ENCODE measurements around the gene PRKN.

DNA sequence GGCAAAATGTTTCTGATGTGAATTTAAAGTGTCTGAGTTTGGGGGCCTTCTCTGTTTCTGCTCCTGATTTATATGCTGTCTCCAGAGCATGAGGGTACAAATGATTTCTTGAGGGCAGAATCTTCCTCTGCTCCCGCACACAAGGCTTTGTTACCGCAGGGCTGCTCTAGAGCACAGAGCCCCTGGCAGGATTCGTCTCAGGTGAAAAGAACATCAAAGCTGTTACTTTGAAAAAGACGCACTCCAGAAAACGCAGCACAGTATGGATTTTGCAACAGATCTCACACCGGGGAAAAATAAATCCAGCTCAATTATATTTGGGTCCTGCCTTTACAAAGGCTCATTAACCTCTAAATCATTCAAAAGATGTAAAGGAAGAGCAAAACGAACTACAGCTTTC is 577.3 kb downstream of the PRKN start:
- TF ChIP-seq SP1 (IDR thresholded peaks at IDR 0.05) (no peak), ELF4 (IDR thresholded peaks at IDR 0.05) (no peak), ARNT (IDR thresholded peaks at IDR 0.05) (no peak), FOXM1 (IDR thresholded peaks at IDR 0.05; ENCODE audit: borderline replicate concordance) (no peak), BHLHE40 (IDR thresholded peaks at IDR 0.05; ENCODE audit: borderline replicate concordance) (no peak), SUZ12 (IDR thresholded peaks at IDR 0.05) (no peak), FOXA1 (IDR thresholded peaks at IDR 0.05) (no peak), NFRKB (IDR thresholded peaks at IDR 0.05) (no peak), L3MBTL2 (conservative IDR thresholded peaks at IDR 0.05) (no peak), ZNF384 (IDR thresholded peaks at IDR 0.05) (no peak), HDGF (IDR thresholded peaks at IDR 0.05; ENCODE audit: borderline replicate concordance) (no peak)
- TF ChIP-seq, protein P1, sequence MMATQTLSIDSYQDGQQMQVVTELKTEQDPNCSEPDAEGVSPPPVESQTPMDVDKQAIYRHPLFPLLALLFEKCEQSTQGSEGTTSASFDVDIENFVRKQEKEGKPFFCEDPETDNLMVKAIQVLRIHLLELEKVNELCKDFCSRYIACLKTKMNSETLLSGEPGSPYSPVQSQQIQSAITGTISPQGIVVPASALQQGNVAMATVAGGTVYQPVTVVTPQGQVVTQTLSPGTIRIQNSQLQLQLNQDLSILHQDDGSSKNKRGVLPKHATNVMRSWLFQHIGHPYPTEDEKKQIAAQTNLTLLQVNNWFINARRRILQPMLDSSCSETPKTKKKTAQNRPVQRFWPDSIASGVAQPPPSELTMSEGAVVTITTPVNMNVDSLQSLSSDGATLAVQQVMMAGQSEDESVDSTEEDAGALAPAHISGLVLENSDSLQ (IDR thresholded peaks at IDR 0.05) = no peak

Measured in HEK293T (cell line).